ENCODE results near the gene ADAMTSL4. TPM values are rescaled to one million over a fixed set of nuclear protein-coding genes. Genes with fewer than 3 reads are reported as not detected.

ADAMTSL4 gene
- total and polyA plus RNA-seq, 7 donors: 2.1 to 36.0 (median 14.6) TPM

- Histone ChIP-seq H3K9me3 (no peaks in the 10 kb centered on the region), H3K36me3 (no peaks in the 10 kb centered on the region), H3K4me1 (peaks cover 0 to 35% (median 22%) of the 10 kb centered on the region in 4 donors), H3K4me3 (no peak overlapping the region), H3K27me3 (no peaks in the 10 kb centered on the region), H3K27ac (no peak overlapping the region)
- TF ChIP-seq EP300 (IDR thresholded peaks at IDR 0.05) (no peak), POLR2AphosphoS5 (IDR thresholded peaks at IDR 0.05) (no peak), CTCF (IDR thresholded peaks at IDR 0.05) (no peak), POLR2A (IDR thresholded peaks at IDR 0.05) (no peak)
- DNase-seq: no peak
- intact Hi-C loops (cut with DNase I): no loop called here
- 90 to 91% methylated on average over 16 of the region's 16 CpGs for WGBS, 2 donors
Measured at GRCh38 chr1:150546294-150546937, 2.8 kb upstream of the ADAMTSL4 start.

DNA sequence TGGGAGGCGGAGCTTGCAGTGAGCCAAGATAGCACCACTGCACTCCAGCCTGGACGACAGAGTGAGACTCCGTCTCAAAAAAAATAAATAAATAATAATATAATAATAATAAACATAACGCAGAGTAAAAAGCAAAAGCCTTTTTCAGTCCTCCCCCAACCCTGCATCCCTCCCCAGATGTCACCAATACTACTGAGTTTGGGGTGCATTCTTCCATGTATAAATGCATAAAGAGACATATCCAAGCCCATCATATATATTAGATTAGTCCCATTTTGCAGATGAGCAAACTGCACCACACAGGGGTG, 930 bp upstream of the ADAMTSL4 start:
- no peaks in the 10 kb centered on the region for H3K27me3 ChIP-seq
- intact Hi-C loops (cut with DNase I): no loop called here
- H3K9me3 ChIP-seq: no peaks in the 10 kb centered on the region
- TF ChIP-seq POLR2AphosphoS5 (IDR thresholded peaks at IDR 0.05) (no peak), CTCF (IDR thresholded peaks at IDR 0.05) (no peak), POLR2A (IDR thresholded peaks at IDR 0.05) (no peak), EP300 (IDR thresholded peaks at IDR 0.05) (no peak)
- H3K4me3 ChIP-seq: peak overlapping the region; percentile 31 to 66 (median 56)
- H3K36me3 ChIP-seq: no peaks in the 10 kb centered on the region
- H3K27ac ChIP-seq: peak overlapping the region; percentile 82 to 91 (median 88)
- DNase-seq: no peak
- H3K4me1 ChIP-seq: peaks cover 0 to 54% (median 41%) of the 10 kb centered on the region in 4 donors
- 26 to 53% methylated on average over 4 of the region's 4 CpGs for WGBS, 2 donors

GRCh38 chr1:150549496-150550221, 451 bp downstream of the ADAMTSL4 start:
- Histone ChIP-seq H3K27me3 (no peaks in the 10 kb centered on the region), H3K27ac (peak overlapping the region; percentile 82 to 91 (median 88)), H3K4me3 (peak overlapping the region; percentile 46 to 66 (median 56)), H3K9me3 (no peaks in the 10 kb centered on the region), H3K36me3 (no peaks in the 10 kb centered on the region), H3K4me1 (peaks cover 0 to 62% (median 44%) of the 10 kb centered on the region in 4 donors)
- WGBS, 2 donors: 13 to 25% methylated on average over 43 of the region's 43 CpGs
- no peak for TF ChIP-seq POLR2A (IDR thresholded peaks at IDR 0.05)
- TF ChIP-seq POLR2AphosphoS5 (IDR thresholded peaks at IDR 0.05): peak in 1 of 4 donors; percentile 5
- intact Hi-C loops (cut with DNase I): no loop called here
- DNase-seq: peak; percentile 83

DNA sequence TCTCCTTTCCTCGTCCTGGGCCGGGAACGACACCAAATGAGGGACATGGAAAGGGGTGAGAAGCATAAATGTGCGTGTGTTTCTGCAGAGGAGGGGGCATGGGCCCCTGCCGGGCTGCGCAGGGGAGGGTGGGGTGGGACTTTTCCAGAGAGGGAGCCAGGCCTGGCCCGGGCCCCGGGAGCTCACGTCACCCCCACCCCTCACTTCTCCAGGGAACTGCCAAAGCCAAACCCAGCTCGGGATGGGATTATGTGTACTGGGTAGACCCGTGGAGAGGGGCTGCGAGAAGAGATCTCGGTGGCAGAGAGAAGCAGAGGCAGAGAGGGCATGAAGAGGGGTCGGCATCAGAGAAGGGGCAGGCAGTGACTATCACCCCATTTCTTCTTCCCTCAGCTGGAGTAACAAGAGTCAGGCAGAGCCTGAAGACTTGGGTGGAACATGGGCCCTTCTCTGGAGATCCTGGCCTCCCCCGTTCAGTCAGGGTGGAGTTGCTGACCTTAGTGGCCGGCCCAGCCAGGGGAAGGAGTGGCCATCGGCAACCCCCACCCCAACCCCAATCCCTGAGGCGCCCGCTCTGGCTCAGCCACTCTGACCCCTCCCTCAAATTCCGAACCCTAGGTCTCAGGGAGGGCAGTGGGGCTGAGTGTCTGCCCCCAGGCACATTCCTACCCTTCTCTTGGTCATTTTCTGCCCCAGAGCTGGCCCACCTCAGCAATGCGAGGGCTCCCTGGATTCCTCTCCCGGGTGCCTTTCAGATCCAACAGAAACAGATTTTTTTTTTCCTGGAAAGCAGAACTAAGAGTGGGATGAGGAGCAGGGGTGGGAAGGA, 1.2 kb downstream of the ADAMTSL4 start:
- Histone ChIP-seq H3K27me3 (no peaks in the 10 kb centered on the region), H3K9me3 (no peaks in the 10 kb centered on the region), H3K36me3 (no peaks in the 10 kb centered on the region), H3K4me3 (peak overlapping the region; percentile 46 to 66 (median 56)), H3K27ac (peak overlapping the region; percentile 82 to 91 (median 88)), H3K4me1 (peaks cover 0 to 62% (median 44%) of the 10 kb centered on the region in 4 donors)
- peak; percentile 89 for DNase-seq
- 70 to 74% methylated on average over 22 of the region's 22 CpGs for WGBS, 2 donors
- intact Hi-C loops (cut with DNase I): no loop called here
- TF ChIP-seq EP300 (IDR thresholded peaks at IDR 0.05) (no peak), POLR2AphosphoS5 (IDR thresholded peaks at IDR 0.05) (peak in 2 of 4 donors; percentile 18 to 45)

- Histone ChIP-seq H3K27ac (peak overlapping the region; percentile 82 to 91 (median 88)), H3K36me3 (peaks cover 0 to 7% (median 0%) of the 10 kb centered on the region in 4 donors), H3K4me3 (no peak overlapping the region), H3K27me3 (no peaks in the 10 kb centered on the region), H3K4me1 (peaks cover 0 to 62% (median 44%) of the 10 kb centered on the region in 4 donors), H3K9me3 (no peaks in the 10 kb centered on the region)
- DNase-seq: peak; percentile 77
- TF ChIP-seq POLR2AphosphoS5 (IDR thresholded peaks at IDR 0.05): no peak
- intact Hi-C loops (cut with DNase I): no loop called here
- WGBS, 2 donors: 66 to 75% methylated on average over 11 of the region's 11 CpGs
Measured at GRCh38 chr1:150551051-150551783, 2.0 kb downstream of the ADAMTSL4 start.

All from sigmoid colon (tissue), 7 donors.